GM10847 (cell line): ENCODE results near the gene STIM1.

Experiments
- POLR2A ChIP-seq: IDR thresholded peaks from 2 replicates; pipeline ENCODE4 v1.6.1; 2011; ENCODE audit not compliant: insufficient read length; ENCODE audit errors: extremely low read depth

STIM1 gene

GRCh38 chr11:3984896-3985295 lies 129.4 kb downstream of the STIM1 start:
- TF ChIP-seq POLR2A = no peak

GRCh38 chr11:3985631-3986030 lies 130.2 kb downstream of the STIM1 start:
- TF ChIP-seq POLR2A = no peak

- no peak for TF ChIP-seq POLR2A
Measured at GRCh38 chr11:3986301-3986700, 130.8 kb downstream of the STIM1 start.

- TF ChIP-seq POLR2A = no peak
Measured at GRCh38 chr11:3989276-3989920, 133.9 kb downstream of the STIM1 start.

- TF ChIP-seq POLR2A = no peak
Measured at GRCh38 chr11:3989921-3990290, 134.4 kb downstream of the STIM1 start.

- no peak for TF ChIP-seq POLR2A
Measured at GRCh38 chr11:3990406-3990805, 134.9 kb downstream of the STIM1 start.

GRCh38 chr11:3992964-3993363 lies 137.5 kb downstream of the STIM1 start:
- no peak for TF ChIP-seq POLR2A

- no peak for TF ChIP-seq POLR2A
Measured at GRCh38 chr11:3994030-3994640, 138.7 kb downstream of the STIM1 start.

- no peak for TF ChIP-seq POLR2A
Measured at GRCh38 chr11:3995307-3995706, 139.8 kb downstream of the STIM1 start.

GRCh38 chr11:3995949-3996554 lies 140.6 kb downstream of the STIM1 start:
- TF ChIP-seq POLR2A = no peak

- no peak for TF ChIP-seq POLR2A
Measured at GRCh38 chr11:3996651-3997050, 141.2 kb downstream of the STIM1 start.

- no peak for TF ChIP-seq POLR2A
Measured at GRCh38 chr11:4006946-4007680, 151.6 kb downstream of the STIM1 start.

GRCh38 chr11:4008116-4008515 lies 152.7 kb downstream of the STIM1 start:
- no peak for TF ChIP-seq POLR2A

- TF ChIP-seq POLR2A = no peak
Measured at GRCh38 chr11:4017129-4017528, 161.7 kb downstream of the STIM1 start.

- TF ChIP-seq POLR2A = no peak
Measured at GRCh38 chr11:4018641-4019040, 163.2 kb downstream of the STIM1 start.

- no peak for TF ChIP-seq POLR2A
Measured at GRCh38 chr11:4019891-4020290, 164.4 kb downstream of the STIM1 start.
